Stimulated activated naive CD8-positive, alpha-beta T cell treated with anti-CD3 and anti-CD28 coated beads, Interleukin-15, Interleukin-2, amounts not matched to agents 100 U/mL and 50 U/mL, for 24 hours (primary cell): Measurements from ENCODE around the gene TBC1D21.

Source experiments
- ATAC-seq: fragments of 150-1000 bp; cut with Tn5 transposase; one replicate; pipeline ENCODE4 v1.10.0; 2021
- DNase-seq: peaks from one replicate; pipeline ENCODE4 v3.0.0; 2021

The TBC1D21 gene, protein sequence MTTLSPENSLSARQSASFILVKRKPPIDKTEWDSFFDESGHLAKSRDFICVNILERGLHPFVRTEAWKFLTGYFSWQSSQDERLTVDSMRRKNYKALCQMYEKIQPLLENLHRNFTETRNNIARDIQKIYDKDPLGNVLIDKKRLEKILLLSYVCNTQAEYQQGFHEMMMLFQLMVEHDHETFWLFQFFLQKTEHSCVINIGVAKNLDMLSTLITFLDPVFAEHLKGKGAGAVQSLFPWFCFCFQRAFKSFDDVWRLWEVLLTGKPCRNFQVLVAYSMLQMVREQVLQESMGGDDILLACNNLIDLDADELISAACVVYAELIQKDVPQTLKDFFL

DNA sequence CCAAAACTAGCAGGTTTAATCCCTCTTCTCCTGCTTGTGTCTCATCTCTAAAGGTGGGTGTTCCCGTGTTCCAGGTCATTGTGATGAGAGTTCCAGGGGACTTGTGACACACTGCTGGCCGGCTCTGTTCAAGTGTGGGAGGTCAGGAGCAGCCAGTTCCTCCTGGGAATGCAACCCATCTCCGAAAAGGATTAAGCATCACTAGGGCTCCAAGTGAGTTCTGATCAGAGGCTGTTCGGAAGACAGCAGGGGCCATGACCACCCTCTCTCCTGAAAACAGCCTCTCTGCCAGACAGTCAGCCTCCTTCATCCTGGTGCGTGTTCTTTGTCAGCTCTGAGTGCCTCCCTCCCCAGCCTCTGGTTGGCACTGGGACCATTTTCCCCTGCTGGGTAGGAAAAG, at the start of gene TBC1D21:
Gene TBC1D21, plus strand, starts transcription at position 109 of the 400 bp plus-strand sequence. Its CDS starts 146 bp downstream, at position 255.
- DNase-seq (no peak), ATAC-seq (no peak)

DNA sequence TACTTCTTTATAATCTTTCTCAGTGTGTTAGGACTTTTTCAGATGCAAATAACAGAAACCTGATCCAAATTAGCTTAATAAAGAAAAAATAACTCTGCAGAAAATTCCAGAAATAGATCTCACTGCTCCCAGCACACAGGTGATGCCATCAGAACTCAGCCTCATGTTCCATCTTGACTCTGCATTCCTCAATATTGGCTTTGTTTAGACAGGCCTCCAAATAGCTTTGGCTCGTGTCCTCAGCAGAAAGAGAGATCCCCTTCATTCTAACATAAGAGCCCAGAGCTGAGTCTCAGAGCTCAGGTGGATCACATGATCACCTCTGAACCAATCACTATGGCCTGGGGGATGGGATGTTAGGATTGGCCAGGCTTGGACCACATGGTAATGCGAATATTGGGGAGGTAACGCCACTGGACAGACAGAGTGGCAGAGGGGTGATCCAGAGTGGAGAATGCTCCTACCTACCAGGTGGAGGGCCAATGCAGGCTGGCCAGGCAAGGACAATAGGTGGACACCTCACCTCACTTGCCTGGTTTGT, 46.6 kb upstream of the TBC1D21 start:
- ATAC-seq (no peak), DNase-seq (no peak)

DNA sequence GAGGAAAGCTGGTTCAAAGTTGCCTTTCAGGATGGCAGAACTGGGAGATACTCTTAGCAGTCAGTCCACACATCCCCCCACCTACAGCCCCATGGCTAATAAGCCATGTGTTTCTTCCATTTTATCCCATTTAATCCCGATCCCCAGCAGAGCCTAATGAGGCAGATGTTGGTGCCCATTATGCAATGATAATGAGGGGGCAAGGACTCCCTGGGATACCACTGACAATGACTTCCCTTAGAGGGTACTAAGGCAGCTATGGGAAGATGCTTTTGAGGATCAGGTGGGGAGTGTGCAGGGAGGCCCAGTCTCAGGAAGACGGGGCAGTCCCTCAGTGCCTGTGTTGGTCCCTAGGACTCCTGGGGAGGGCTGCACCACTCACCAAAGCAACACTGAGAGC, 43.8 kb upstream of the TBC1D21 start:
- DNase-seq, result no peak
- no peak for ATAC-seq

DNA sequence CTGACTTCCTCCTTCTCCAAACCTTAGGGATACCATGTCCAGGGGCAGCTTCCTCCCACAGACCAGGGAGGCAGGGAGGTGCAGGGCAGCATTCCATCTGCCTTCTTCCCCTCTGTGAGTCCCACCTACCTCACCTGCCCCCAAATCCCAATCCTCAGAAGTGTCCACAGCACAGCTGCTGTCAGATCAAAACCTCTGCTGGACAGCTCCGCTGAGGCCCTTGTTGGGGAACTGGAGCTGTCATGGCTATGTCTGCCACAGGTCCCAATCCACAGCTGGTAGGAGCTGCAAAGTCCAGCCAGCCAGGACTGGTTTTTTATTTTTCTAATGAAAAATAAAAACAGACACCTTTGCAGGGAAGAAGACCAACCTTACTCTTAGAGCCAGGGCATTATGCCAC, 40.7 kb upstream of the TBC1D21 start:
- ATAC-seq (no peak), DNase-seq (no peak)

DNA sequence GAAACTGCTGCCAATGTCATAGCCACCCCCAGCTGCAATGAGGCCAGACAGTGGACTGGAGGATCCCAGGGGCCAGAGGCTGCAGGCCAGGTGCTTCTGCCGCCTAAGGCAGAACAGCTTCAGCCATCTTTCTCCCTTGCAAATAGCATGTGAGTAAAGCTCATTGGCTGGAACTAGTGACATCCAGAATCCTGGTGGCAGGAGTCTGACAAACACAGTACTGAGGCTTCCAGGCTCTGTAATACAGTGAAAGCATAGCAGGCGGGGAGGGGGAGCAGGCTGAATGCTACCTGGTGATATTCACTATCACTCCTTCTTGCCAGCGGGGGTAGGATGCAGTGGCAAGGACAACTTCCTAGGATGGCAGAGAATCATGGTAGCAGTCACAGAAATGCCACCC, 36.5 kb upstream of the TBC1D21 start:
- DNase-seq, result no peak
- no peak for ATAC-seq

DNA sequence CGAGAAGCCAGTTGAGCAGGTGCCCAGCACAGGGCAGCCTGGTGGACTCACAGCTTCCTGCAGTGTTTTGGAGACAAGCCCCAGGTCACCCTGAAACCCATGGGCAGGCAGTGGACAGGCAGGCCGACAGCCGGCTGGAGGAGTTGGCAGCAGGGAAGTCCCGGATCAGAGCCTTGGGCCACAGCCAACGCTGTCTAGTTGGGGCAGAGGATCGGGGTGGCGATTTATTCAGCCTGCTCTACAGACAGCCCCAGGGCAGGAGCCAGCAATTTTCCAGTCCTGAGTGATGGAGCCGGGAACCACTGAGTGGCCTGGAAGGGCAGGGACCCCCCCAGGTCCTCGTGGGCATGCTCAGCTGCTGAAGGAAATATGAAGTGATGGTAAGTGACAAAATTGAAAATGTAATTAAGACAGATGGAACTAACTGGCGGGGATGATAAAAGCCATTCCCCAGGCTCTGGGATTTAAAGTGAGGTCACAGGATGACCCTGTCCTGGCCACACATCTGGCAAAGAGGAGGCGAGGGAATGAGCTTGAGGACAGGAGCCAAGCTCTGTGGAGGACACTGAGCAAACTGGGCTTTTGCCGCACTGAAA, 34.4 kb upstream of the TBC1D21 start:
- ATAC-seq, result no peak
- DNase-seq, result no peak

DNA sequence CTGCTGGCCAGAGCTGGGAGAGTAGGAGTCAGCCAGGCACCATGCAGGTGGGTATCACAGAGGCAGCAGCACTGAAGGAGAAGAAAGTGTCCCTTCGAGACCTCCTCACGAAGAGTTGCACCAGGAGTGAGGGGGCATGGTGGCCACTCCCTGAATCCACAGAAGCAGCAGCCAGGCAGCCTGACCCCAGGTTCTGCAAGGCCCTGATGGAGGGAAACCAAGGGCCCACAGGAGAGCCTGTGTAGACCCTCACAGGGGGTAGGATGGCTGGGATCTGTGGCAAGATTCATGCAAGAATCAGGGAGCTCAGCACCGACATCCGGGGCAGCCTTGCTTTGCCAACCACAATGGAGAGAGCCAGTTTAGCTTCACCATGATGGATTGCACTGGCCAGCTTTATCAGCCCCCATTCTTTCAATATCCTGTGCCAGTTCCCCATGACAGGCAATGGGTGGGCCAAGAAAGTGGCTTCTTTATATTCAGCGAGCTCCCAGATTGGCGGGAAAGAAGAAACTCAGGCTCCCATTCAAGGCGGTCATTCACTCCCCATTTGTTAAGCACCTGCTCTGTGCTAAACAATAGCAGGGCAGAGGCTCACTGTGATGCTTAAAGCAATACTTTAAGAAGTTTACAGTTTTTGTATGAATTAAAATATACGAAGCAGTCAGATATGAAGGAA, 33.5 kb upstream of the TBC1D21 start:
- DNase-seq (no peak), ATAC-seq (no peak)

DNA sequence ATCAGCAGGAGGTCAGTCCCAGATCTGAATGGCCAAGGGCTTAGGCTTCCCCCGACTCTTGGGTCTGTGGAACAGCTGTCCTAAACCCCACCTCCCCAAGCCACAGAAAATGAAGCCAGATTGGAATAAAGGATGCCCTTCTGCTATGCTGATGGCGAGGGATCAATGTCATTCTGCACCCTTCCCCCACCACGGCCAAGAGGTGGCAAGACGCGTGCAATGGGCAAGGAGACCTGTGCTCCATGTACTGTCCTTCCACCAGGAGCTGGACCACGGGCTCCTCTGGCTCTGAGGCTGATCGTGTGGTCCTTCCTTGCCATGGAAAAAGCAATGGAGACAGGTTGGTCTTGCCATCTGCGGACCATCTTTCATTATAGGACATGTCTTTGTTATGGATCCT, 32.6 kb upstream of the TBC1D21 start:
- DNase-seq, result no peak

DNA sequence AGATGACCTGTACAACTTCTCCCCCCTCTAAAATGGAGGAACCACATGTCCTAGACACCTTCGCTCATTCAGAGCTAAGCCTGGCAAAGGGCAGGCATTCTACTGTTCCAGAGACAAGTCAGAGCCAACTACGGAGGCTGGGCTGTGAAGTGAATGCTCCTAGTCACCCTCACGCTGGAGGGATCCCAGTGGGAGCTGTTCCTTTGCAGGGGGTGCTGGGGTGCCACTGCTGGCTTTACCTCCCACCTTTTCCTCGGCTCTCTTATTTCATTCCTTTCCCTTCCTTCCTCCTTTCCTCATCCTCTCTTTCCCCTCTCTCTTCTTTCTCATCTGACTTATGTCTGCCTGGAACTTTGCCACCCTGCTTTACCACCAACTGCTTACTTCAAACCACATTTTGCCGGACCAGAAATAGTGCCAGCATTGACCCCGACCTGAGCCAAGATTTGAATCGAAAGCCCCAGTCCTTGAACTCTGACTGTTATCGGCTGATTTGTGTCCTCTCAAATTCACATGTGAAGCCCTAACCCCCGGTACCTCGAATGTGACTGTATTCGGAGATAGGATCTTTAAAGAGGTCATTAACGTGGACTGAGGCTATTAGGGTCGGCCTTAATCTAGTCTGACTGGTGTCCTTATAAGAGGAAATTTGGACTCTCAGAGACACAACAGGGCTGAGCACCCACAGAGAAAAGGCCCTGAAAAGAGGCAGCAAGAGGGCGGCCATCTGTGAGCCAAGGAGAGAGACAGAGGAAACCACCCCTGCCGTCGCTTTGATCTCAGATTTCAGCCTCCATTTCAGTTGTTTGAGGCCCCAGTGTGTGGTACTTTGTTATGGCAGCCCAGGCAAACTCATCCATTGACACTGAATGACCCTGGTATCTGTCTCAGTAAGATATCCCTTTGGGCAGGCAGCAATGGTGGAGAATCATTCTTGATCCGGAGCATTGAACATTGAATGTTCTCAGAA, 31.3 kb upstream of the TBC1D21 start:
- ATAC-seq, result no peak

More for the DNA sequence above, 32.6 kb upstream of the TBC1D21 start:
- ATAC-seq, result no peak

DNA sequence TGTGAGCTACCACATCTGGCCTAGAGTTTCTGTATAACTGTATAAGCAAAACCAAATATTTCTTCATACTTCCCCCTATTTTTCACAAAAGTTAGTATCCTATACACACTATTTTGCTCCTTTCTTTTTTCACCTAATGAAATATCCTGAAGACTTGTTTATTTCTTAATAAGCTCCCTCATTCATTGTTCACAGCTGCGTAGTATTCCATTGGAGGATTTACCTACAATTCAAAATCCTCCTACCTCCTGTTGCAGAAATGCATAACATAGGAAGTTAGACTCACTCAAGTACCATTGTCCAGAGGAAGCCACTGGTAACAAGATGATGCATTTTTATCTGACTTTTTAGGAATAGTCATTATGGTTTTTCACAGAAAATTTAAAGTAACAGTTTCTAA, 29.6 kb upstream of the TBC1D21 start:
- DNase-seq, result no peak
- ATAC-seq, result no peak

More for the DNA sequence above, 31.3 kb upstream of the TBC1D21 start:
- DNase-seq, result no peak

DNA sequence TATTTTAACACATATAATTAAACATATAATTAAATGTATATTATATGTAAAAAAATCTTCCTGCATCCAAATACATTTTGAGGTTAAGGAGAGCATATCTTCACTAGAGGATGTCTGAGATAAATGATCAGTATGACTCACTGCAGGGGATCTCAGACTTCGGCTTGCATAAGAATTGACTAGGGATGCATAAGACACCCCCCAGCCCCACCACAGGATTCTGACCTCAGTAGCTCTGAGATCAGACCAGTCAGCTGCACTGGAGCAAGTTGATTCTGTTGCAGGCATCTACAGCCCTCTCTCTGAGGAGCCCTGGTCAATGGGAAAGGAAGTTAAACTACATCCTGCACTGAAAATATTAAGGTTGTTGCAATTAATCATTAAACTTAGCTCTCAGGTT, 29.0 kb upstream of the TBC1D21 start:
- ATAC-seq (no peak), DNase-seq (no peak)

DNA sequence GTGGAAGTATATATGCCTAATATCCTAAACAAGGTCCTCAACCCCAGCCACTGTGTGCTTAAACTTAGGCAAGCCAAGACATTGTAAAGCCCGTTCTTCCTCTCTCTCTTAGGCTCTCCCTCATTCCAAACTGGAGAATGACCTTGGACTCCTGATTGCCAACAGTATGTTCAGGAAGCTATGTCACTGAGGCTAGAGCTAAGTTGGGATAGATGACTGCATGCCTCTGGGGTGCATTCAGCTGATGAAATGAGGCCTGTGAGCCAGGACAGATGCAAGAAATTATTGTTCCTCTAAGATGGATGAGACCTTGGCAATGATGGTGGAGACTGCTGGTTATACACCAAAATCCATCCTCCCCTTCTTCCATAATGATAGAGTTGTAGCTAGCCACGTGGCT, 27.9 kb upstream of the TBC1D21 start:
- no peak for ATAC-seq

DNA sequence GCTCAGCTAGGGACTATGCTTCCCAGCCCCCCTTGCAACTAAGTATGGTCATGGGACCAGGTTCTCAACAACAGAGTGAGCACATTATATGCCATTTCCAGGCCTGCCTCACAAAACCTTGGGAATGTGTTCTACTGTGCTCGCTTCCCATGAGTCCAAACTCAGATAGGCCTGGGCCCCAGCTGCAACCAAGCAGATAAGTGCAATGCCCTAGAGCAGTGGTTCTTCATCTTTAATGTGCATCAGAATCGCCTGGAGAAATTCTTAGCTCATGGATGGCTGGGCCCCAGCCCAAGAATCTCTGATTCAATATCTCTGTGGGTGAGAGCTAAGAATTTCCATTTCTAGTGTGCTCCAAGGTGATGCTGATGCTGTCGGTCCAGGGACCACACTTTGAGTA, 27.5 kb upstream of the TBC1D21 start:
- ATAC-seq, result no peak
- DNase-seq, result no peak

More for the DNA sequence above, 27.9 kb upstream of the TBC1D21 start:
- DNase-seq, result no peak

DNA sequence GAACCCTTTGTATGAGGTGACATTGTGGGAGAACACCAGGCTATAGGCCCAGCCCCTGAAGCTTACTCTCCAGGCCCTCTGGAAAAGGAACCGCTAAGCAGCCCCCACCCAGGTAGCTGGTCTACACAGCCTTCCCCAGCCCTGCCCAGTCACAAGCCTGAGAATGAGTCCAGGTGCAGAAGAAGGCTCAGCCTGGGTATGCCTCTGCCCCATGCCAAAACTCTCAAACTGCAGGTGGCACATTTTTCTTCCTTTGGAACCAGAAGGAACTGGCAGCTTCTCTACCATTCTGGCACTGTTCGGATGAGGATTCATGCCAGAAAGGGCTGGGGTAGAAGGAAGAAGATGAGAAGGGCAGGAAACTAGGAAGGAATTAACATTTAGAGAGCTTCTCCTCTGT, 23.7 kb upstream of the TBC1D21 start:
- ATAC-seq (no peak), DNase-seq (no peak)

DNA sequence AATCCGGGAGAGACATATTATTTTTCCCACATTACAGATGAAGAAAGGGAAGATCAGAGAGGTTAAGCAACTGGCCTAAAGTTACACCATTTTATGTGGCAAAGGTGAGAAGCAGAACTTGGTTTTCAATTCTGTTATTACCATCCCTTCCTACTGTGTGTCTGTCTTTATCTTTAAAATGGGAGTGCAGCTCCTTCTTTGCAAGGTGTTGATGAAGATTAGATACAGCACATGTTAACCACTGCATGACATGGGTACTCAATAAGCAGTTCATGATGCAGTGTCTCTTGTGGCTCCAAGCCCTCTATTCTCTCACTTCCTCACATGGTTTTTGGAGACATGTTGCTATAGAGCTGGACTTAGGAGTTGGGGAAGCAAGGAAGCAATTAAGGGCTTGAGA, 23.1 kb upstream of the TBC1D21 start:
- DNase-seq (no peak), ATAC-seq (no peak)

DNA sequence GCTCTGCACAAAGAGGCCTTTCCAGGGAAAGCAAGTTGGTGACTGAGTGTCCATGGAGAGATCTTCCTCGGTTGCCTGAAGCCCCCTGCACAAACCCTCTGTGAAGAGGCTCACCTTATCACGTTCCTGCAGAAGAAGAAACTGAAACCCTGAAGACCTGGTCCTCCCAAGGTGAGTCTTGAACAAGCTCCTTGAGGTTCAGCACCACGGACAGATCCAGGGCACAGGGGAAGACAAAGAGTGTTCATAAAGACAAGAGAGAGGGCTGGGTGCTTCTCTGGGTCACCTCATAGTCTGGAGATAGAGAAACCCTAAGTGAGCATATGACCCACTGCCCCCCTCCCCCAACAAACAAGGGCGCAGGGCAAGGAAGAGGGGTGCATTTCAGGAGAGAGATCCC, 21.7 kb upstream of the TBC1D21 start:
- peak; percentile 60 for DNase-seq
- no peak for ATAC-seq

DNA sequence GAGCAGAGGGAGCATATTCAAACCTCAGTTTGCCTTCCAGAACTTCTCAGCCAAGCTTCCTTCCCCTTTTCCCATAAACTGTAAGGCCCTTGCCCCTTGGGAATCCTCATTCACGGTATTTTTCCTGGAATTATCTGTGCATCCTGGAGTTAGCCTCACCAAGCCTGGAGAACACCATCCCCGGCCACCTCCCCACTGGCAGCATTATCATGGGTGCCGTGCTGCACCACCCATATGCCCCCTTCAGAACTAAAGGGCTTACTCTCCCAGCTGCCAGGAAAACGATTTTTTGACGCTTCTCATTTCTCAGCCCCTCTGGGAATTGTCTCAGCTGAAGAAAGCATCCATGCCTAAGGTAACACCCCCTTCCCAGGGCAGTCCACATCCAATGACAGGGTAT, 20.9 kb upstream of the TBC1D21 start:
- DNase-seq (no peak), ATAC-seq (no peak)

DNA sequence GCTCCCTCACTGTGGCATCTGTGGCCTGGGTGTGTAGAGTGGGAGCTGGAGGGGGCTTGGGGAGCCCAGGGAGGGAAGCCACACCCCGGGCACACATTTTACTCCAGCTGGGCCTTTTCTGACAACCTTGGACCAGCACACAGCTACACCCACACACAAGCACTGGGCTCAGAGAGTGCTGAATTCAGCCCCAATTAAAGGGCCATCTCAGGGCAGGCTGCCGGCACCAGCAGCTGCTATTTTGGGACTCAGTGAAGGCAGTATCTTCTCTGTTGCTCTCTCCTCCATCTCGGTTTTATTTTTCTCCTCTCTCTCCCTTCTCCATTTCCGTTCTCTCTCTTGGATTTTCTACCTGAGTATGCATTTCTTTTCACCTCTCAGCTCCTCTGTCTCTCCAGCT, 19.1 kb upstream of the TBC1D21 start:
- DNase-seq, result no peak
- no peak for ATAC-seq

DNA sequence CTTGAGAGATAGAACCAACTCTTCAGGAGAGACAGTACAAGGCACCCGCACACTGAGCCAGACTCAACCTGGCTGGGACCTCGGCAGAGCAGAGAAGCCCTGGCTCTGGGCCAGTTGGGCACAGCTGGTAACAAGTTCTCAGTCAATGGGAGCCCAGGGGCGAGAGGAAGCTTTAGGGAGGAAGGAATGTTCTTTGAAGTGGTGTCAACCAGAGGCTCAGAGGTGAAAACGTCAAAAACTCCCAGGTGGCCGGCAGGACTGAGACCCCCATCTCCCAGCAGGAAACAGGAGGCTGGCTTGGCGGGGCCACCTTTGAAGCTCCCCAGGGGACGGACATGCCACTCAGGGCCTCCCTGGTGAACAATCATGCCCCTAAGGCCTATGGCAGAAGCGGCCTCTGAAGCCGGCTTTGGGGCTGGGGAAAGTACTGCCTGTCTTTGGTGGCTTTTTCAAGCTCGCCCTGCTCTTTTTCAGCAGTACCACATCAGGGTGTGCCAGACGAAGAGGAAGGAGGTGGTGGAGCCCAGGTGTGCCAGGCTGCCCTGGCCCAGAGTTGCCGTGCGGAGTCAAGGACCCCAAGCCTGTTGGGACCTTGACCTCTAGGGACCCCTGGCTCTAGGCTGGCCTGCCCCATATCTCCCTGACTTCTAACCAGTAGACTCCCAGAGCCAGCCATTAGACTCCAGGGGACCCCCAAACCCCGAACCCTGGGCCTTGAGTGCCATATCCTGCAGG, 16.7 kb upstream of the TBC1D21 start:
- DNase-seq (no peak), ATAC-seq (no peak)

DNA sequence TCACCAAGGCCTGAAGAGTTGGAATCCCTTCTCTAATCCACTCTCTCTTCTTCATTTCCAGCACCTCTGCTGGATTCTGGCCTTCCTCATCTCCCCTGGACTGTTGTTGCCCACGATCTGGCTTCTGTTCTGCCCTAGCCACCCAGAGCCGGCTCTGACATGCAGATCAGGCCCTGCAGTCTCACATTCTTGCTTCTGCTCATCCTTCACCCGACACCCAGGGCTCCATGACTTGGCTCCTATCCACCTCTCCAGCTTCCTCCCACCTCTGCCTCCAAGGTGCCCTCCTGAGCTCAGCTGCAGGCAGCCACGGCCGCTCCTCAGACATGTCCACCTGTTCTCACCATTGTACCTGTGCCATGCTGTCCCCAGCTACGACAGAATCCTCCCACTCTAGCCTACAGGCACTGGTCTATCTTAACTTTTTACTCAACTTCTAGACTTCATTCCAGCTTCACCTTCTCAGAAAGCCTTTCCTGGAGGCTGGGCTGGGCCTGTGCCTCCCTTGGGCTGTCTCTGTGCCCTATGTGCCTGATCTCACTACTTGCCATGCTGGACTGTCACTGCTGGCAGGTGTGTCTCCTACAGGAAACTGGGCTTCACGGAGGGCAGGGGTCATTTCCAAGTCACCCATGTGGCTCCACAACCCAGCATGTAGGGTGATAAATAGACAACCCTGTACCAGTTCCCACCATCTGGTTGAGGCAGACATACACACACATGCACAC, 16.0 kb upstream of the TBC1D21 start:
- no peak for DNase-seq
- ATAC-seq, result no peak

DNA sequence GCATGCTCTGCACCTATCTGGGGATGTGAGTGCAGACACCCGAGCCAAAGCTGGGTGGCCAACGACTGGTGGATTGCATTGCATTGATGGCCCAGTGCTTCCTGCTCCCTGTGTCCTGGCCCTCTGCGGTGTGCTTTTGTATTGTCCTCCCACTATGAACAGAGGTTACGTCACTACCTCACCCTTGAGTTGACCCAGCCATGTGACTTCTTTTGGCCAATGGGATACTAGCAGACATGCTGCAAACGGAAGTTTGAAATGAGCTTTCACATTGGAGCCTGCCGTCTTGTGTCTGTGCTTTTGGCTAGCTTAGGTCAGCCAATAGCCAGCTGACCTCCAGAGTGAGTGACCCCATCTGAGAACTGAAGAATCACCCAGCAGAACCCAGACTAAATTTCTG, 15.3 kb upstream of the TBC1D21 start:
- DNase-seq (no peak), ATAC-seq (no peak)
